Activated CD8-positive, alpha-beta memory T cell treated with anti-CD3 and anti-CD28 coated beads for 24 hours (primary cell): ENCODE data around the gene FYN.
A peak's percentile ranks its signal among the peaks of the same experiment; 100 is the strongest.

ENCODE experiments used
- DNase-seq: peaks from one replicate; pipeline ENCODE4 v3.0.0-alpha.2; 2020

The FYN gene

GRCh38 chr6:111828809-111829208 is 44.4 kb downstream of the FYN start:
- DNase-seq = no peak

- DNase-seq = no peak
Measured at GRCh38 chr6:111825439-111826086, 47.7 kb downstream of the FYN start.

- no peak for DNase-seq
Measured at GRCh38 chr6:111824608-111825337, 48.5 kb downstream of the FYN start.

GRCh38 chr6:111823831-111824607 is 49.2 kb downstream of the FYN start:
- DNase-seq = no peak

- DNase-seq = no peak
Measured at GRCh38 chr6:111823012-111823411, 50.2 kb downstream of the FYN start.

GRCh38 chr6:111819458-111819857 is 53.8 kb downstream of the FYN start:
- DNase-seq = no peak

- no peak for DNase-seq
Measured at GRCh38 chr6:111818539-111819226, 54.6 kb downstream of the FYN start.

GRCh38 chr6:111817451-111818120 is 55.7 kb downstream of the FYN start:
- DNase-seq = no peak

- DNase-seq = no peak
Measured at GRCh38 chr6:111813677-111814310, 59.5 kb downstream of the FYN start.

GRCh38 chr6:111813237-111813636 is 60.0 kb downstream of the FYN start:
- no peak for DNase-seq

- no peak for DNase-seq
Measured at GRCh38 chr6:111812060-111813038, 60.9 kb downstream of the FYN start.

GRCh38 chr6:111810294-111811131 is 62.7 kb downstream of the FYN start:
- no peak for DNase-seq

- DNase-seq = no peak
Measured at GRCh38 chr6:111809766-111810165, 63.5 kb downstream of the FYN start.

- no peak for DNase-seq
Measured at GRCh38 chr6:111809264-111809663, 64.0 kb downstream of the FYN start.

GRCh38 chr6:111808493-111808892 is 64.8 kb downstream of the FYN start:
- no peak for DNase-seq

GRCh38 chr6:111806561-111807497 is 66.4 kb downstream of the FYN start:
- DNase-seq = no peak

- DNase-seq = no peak
Measured at GRCh38 chr6:111806165-111806547, 67.1 kb downstream of the FYN start.

GRCh38 chr6:111805511-111806164 is 67.6 kb downstream of the FYN start:
- peak; percentile 85 for DNase-seq
